ENCODE results near the gene STYK1.

The STYK1 gene

GRCh38 chr12:10673659-10674384 lies at the start of gene STYK1:
Gene STYK1, minus strand, starts transcription at chr12:10674052. Its CDS starts 39,434 bp downstream, at chr12:10634618.
- peak; percentile 68 for DNase-seq (ENCODE audit: low spot score)

GRCh38 chr12:10722905-10723746 lies 49.3 kb upstream of the STYK1 start, which contains the start of gene YBX3:
Gene YBX3, minus strand, starts transcription at chr12:10723323. Its CDS starts 212 bp downstream, at chr12:10723111.
- peak; percentile 88 for DNase-seq (ENCODE audit: low spot score)

- DNase-seq (ENCODE audit: low spot score): peak; percentile 78
Observed at GRCh38 chr12:10722502-10722904, 48.7 kb upstream of the STYK1 start.

- DNase-seq (ENCODE audit: low spot score): peak; percentile 92
Observed at GRCh38 chr12:10721651-10722501, 48.0 kb upstream of the STYK1 start.

GRCh38 chr12:10720974-10721650 lies 47.3 kb upstream of the STYK1 start:
- DNase-seq (ENCODE audit: low spot score): no peak

- no peak for DNase-seq (ENCODE audit: low spot score)
Observed at GRCh38 chr12:10719482-10719881, 45.6 kb upstream of the STYK1 start.

GRCh38 chr12:10718279-10718821 lies 44.5 kb upstream of the STYK1 start:
- no peak for DNase-seq (ENCODE audit: low spot score)

GRCh38 chr12:10717410-10717809 lies 43.6 kb upstream of the STYK1 start:
- no peak for DNase-seq (ENCODE audit: low spot score)

GRCh38 chr12:10716704-10717315 lies 43.0 kb upstream of the STYK1 start:
- no peak for DNase-seq (ENCODE audit: low spot score)

- no peak for DNase-seq (ENCODE audit: low spot score)
Observed at GRCh38 chr12:10716277-10716676, 42.4 kb upstream of the STYK1 start.

GRCh38 chr12:10715491-10715890 lies 41.6 kb upstream of the STYK1 start:
- DNase-seq (ENCODE audit: low spot score): no peak

- no peak for DNase-seq (ENCODE audit: low spot score)
Observed at GRCh38 chr12:10709808-10710207, 36.0 kb upstream of the STYK1 start.

GRCh38 chr12:10708862-10709261 lies 35.0 kb upstream of the STYK1 start:
- no peak for DNase-seq (ENCODE audit: low spot score)

- DNase-seq (ENCODE audit: low spot score): no peak
Observed at GRCh38 chr12:10705655-10706054, 31.8 kb upstream of the STYK1 start.

- DNase-seq (ENCODE audit: low spot score): no peak
Observed at GRCh38 chr12:10701843-10702242, 28.0 kb upstream of the STYK1 start.

- DNase-seq (ENCODE audit: low spot score): no peak
Observed at GRCh38 chr12:10701131-10701681, 27.4 kb upstream of the STYK1 start.

- DNase-seq (ENCODE audit: low spot score): no peak
Observed at GRCh38 chr12:10700581-10700980, 26.7 kb upstream of the STYK1 start.

- DNase-seq (ENCODE audit: low spot score): no peak
Observed at GRCh38 chr12:10697862-10698261, 24.0 kb upstream of the STYK1 start.

- DNase-seq (ENCODE audit: low spot score): no peak
Observed at GRCh38 chr12:10697156-10697555, 23.3 kb upstream of the STYK1 start.

- DNase-seq (ENCODE audit: low spot score): no peak
Observed at GRCh38 chr12:10690906-10691305, 17.1 kb upstream of the STYK1 start.

GRCh38 chr12:10689146-10689545 lies 15.3 kb upstream of the STYK1 start:
- DNase-seq (ENCODE audit: low spot score): no peak
